ENCODE measurements around the gene PHF1.
A peak's percentile ranks its signal among the peaks of the same experiment; 100 is the strongest.

Gene PHF1

GRCh38 chr6:33433001-33433543 is 22.3 kb downstream of the PHF1 start:
- no peak for DNase-seq

DNA sequence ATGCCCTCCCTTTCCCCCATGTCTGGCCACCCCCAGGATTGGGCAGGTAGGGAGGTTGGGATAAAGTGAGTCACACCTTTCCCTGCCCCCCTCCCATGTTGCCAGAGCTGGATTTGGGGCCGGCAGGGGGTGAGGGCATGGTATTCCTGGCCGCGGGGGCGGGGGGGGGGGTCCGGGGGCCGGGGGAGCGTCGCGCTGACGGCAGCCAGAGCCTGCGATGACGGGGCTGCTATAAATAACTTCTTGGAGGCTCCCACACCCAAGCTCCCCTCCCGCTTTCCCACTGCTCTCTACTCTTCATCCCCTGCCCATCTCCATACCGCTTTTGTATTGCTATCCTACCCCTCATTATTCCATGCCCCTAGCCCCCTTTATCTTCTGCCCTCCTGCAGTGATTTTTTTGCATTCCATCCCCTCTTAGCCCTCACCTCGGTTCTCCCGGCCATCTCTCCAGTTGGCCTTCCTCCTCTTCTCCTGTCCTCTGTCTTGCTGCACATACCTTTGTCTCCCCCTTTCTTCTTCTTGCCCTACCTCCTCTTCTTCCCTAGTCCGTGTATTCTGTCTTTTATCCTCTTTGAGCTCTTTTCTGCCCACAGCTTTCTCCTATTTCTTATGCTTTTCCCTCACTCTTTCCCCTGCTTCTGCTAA is 22.9 kb downstream of the PHF1 start:
- DNase-seq = no peak

- DNase-seq = no peak
Measured at GRCh38 chr6:33434961-33435360, 24.1 kb downstream of the PHF1 start.

GRCh38 chr6:33437666-33438065 is 26.9 kb downstream of the PHF1 start:
- DNase-seq = no peak

- no peak for DNase-seq
Measured at GRCh38 chr6:33438978-33439594, 28.3 kb downstream of the PHF1 start.

DNA sequence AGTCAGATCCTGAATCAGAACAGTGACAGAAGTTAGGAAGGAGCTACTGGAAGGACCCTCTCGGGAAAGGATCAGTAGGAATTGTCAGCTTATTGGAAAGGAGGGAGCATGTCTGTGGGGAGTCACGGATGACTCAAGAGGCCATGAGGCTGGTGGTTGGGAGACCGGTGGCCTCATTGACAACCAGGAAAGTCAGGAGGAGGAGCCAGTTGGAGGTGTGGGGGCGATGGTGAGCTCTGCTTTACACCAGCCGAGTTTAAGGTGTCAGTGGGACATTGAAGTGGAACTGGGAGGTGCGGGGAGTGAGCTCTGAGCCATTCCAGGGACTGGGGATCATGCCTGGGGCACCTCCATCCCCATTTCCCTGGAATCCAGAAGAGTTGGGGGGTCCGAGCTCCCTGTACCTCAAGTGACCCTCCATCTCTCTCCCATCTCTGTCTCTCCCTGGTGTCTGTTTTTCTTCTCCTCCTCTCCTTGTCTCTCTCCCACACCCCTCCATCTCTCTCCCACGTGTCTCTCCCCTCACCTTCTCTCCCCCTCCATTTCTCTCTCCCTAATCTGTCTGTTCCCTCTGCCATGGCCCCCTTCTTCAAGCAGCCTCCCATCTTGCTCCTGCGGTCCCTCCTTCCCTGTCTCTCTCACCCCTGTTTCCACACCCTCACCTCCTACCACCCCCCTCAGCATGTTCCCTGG is 29.3 kb downstream of the PHF1 start:
- DNase-seq = no peak

DNA sequence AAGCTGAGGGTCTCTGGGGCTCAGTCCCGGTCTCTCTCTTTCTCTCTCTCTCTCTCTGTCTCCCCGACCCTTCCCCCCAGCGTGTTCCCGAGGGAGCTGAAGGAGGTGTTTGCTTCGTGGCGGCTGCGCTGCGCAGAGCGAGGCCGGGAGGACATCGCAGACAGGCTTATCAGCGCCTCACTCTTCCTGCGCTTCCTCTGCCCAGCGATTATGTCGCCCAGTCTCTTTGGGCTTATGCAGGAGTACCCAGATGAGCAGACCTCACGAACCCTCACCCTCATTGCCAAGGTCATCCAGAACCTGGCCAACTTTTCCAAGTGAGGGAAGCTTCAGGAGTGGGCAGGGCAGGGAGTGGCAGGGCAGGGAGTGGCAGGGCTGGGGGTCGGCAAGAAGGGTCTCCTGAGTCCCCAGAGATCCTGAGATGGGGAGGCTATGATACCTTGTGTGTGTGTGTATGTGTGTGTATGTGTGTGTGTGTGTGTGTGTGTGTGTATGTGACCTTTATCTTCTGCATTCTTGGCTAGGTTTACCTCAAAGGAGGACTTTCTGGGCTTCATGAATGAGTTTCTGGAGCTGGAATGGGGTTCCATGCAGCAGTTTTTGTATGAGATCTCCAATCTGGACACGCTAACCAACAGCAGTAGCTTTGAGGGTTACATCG is 30.0 kb downstream of the PHF1 start:
- DNase-seq = no peak

DNA sequence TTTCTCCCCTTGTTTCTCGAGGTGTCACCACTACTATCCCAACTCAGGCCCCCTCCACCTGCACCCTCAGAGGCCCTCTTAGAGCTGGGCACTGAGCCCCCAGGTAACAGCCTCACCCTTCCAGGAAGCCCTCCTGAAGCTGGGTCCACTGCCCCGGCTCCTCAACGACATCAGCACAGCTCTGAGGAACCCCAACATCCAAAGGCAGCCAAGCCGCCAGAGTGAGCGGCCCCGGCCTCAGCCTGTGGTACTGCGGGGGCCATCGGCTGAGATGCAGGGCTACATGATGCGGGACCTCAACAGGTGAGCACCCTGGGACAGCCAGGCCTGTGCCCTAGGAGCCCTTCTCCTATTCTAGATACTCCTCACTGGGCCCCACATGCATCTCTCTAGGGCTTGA is 30.6 kb downstream of the PHF1 start:
- no peak for DNase-seq

DNA sequence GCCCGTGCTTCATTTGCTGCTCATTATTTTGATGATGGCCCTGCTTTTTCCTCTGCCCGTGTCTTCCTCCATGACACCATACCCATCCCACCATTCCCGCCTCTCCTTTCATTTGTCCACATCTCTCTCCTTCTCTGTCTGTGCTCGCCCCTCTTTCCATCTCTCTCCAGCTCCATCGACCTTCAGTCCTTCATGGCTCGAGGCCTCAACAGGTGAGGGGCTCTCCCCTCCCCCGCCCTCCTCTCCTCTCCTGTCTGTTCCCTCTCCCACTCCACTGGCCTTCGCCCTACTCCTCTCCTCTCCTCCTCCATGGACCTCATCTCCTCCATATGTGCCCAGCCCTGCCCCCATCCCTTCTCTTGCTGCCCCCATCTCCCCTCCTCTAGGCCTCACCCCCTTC is 31.5 kb downstream of the PHF1 start:
- DNase-seq = no peak

GRCh38 chr6:33443025-33443424 is 32.2 kb downstream of the PHF1 start:
- DNase-seq = no peak

DNA sequence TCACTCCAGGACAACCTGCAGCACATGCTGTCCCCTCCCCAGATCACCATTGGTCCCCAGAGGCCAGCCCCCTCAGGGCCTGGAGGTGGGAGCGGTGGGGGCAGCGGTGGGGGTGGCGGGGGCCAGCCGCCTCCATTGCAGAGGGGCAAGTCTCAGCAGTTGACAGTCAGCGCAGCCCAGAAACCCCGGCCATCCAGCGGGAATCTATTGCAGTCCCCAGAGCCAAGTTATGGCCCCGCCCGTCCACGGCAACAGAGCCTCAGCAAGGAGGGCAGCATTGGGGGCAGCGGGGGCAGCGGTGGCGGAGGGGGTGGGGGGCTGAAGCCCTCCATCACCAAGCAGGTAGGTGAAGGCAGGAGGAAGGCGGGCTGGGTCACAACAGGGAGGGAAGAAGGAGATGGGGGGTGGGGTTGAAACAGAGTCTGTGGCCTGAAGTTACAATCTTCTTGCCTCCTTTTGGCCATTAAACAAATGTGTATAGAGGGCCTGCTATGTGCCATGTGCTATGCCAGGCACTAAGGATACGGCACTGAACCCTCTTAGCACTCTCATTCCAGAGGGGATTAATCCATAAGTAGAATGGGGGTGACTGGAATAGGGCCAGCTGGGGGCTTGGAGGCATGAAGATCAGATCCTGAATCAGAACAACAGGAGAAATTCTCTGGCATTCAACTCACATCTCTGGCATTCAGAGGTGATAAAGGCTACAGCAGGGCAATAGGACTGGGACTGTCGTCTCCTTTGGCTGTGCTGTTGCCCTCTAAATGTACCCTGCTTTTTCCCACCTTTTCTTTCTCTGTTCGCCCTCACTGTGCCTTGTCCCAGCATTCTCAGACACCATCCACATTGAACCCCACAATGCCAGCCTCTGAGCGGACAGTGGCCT is 33.0 kb downstream of the PHF1 start:
- DNase-seq = no peak

- DNase-seq = no peak
Measured at GRCh38 chr6:33445119-33445603, 34.3 kb downstream of the PHF1 start.

GRCh38 chr6:33446356-33446755 is 35.5 kb downstream of the PHF1 start:
- DNase-seq = no peak

- DNase-seq = no peak
Measured at GRCh38 chr6:33450434-33450833, 39.6 kb downstream of the PHF1 start.

GRCh38 chr6:33451606-33452005 is 40.8 kb downstream of the PHF1 start:
- DNase-seq = no peak

DNA sequence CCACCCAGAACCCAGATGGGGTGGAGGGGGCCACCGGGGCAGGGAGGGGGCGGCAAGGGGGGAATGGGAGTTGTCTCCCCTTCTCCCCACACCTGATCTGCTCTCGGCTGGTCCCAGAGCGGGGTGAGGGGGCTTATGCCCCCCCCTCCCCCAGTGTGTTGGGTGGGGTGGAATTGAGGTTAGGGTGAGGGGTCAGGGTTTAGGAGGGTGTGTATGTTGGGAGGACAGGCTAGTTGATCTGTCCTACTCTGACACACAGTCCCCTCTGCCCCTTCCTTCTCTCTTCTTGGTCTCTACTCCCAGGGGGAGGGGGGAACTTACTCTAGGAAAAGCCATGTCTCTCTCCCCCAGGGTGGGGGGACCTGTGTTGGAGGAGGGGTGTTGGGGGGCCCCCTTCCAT is 41.7 kb downstream of the PHF1 start:
- DNase-seq = no peak

- no peak for DNase-seq
Measured at GRCh38 chr6:33453393-33454008, 42.7 kb downstream of the PHF1 start.

GRCh38 chr6:33454009-33454946 is 43.5 kb downstream of the PHF1 start, which contains the start of gene ZBTB9:
Gene ZBTB9, plus strand, starts transcription at chr6:33454576. Its CDS starts 525 bp downstream, at chr6:33455101.
- DNase-seq = peak; percentile 98

DNA sequence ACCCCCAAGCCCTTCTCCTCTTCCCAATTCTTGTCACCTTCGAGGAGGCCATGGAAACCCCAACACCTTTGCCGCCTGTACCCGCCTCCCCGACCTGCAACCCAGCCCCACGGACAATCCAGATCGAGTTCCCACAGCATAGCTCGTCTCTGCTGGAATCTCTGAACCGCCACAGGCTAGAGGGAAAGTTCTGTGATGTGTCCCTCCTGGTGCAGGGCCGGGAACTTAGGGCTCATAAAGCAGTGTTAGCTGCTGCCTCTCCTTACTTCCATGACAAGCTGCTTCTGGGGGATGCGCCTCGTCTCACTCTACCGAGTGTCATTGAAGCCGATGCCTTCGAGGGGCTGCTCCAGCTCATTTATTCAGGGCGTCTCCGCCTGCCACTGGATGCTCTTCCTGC is 44.2 kb downstream of the PHF1 start:
- no peak for DNase-seq

GRCh38 chr6:33456156-33456555 is 45.3 kb downstream of the PHF1 start:
- DNase-seq = no peak

- DNase-seq = no peak
Measured at GRCh38 chr6:33458676-33459075, 47.9 kb downstream of the PHF1 start.
